Measurements from ENCODE around the gene TLR5. TPM values are rescaled to one million over a fixed set of nuclear protein-coding genes. Genes with fewer than 3 reads are reported as not detected.

TLR5 gene
- total RNA-seq, 1 donor from 2014 or later: 0.12 TPM

DNA sequence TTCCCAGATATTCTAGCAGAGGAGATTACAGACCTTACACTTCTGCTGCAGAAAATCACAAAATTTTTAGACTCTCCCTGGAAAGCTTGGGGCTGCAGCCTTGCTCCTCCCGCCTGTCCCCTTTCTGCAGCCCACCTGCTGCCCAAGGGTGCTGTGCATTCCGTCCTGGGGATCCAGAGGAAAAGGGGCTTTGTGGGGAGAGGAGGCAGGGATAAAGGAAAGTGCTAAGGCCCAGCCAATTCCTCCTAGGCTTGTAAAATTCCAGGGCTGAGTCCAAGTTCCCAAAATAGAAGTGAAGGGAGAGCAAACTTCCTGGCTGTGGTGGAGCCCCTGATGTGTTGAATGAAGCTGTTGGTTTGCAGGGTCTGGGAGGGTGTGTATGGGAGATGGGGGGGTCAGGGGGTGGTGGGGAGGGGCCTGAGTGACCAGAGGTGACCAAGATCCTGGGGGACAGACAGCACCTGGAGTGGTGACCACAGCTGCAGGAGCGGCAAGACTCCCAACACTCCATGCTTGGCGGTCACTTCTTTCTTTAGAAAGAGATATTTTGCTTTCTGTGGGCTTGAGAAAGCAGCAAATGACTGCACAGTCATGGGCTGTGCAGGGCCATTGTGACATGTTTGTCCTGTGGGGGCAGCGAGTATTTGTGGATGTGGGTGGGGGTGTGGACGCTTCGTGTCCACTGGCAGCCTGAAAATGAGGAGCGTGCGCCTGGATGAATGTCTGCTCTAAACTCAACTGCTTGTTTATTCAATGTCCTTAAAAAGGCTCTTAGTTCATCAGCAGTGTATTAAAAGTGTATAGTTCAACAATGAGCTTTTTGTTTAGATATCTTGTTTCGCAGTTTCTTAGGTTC lies 68.4 kb downstream of the TLR5 start:
- TF ChIP-seq, protein P1, sequence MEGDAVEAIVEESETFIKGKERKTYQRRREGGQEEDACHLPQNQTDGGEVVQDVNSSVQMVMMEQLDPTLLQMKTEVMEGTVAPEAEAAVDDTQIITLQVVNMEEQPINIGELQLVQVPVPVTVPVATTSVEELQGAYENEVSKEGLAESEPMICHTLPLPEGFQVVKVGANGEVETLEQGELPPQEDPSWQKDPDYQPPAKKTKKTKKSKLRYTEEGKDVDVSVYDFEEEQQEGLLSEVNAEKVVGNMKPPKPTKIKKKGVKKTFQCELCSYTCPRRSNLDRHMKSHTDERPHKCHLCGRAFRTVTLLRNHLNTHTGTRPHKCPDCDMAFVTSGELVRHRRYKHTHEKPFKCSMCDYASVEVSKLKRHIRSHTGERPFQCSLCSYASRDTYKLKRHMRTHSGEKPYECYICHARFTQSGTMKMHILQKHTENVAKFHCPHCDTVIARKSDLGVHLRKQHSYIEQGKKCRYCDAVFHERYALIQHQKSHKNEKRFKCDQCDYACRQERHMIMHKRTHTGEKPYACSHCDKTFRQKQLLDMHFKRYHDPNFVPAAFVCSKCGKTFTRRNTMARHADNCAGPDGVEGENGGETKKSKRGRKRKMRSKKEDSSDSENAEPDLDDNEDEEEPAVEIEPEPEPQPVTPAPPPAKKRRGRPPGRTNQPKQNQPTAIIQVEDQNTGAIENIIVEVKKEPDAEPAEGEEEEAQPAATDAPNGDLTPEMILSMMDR (conservative IDR thresholded peaks at IDR 0.05; ENCODE audit: low read depth, low read length): no peak
- DNase-seq (ENCODE audit: low read depth): no peak
- H3K4me3 ChIP-seq (ENCODE audit: low read depth, low read length): no peak overlapping the region

DNA sequence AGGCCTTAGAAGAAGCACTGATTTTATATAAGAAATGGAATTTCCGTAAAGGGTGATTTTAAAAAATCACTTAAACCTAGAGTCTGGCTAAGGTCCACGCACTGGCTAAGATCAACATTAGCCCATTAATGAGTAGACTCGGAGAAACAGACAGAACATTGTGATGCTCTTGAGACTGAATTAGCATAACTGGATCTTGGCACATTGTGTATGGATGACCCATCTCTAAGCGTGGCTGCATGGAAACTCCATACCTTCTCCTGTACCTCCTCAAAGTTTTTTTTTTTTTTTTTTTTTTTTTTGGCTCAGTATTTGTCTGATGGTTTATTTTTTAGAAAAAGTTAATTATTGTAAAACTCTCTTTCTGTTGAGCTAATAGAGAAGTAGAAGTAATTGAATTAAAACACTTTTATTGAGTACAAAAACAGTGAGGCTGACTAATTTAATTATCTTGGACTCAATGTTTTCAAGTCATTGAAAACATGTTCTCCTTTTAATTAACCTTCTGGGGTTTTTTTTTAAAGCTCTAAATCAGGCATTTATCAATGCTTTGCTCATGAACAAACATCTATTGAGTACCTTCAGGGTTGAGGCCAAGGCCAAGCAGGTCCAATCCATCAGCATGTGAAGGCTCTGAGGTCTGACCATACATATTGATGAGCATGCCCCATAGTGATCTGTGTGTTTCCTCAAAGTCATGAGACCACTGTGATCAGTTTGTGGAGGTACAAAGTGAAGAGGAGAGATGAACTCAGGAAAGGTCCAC lies 74.0 kb downstream of the TLR5 start:
- no peak overlapping the region for H3K4me3 ChIP-seq (ENCODE audit: low read depth, low read length)
- TF ChIP-seq, protein P1 (conservative IDR thresholded peaks at IDR 0.05; ENCODE audit: low read depth, low read length): no peak
- no peak for DNase-seq (ENCODE audit: low read depth)

DNA sequence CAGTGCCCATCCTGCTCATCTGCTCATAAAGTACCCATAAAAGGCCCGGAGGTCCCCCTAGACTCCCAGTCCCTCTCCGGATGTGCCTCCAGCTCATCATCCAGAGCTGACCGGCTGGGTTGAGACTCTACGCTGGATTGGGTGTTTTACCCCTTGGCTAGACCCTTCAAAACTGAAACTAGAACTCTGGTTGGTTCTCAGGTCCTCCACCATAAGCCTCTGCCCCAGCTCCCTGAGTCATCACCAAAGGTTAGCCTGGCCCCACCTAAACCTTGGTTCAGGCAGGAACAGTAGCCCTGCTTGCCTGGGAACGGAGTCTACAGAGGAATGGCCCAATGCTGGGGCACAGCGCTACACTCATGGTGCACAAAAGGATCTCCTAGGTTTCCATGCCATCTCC lies 75.1 kb downstream of the TLR5 start:
- TF ChIP-seq, protein P1 (conservative IDR thresholded peaks at IDR 0.05; ENCODE audit: low read depth, low read length): no peak
- DNase-seq (ENCODE audit: low read depth): no peak
- H3K4me3 ChIP-seq (ENCODE audit: low read depth, low read length): no peak overlapping the region

DNA sequence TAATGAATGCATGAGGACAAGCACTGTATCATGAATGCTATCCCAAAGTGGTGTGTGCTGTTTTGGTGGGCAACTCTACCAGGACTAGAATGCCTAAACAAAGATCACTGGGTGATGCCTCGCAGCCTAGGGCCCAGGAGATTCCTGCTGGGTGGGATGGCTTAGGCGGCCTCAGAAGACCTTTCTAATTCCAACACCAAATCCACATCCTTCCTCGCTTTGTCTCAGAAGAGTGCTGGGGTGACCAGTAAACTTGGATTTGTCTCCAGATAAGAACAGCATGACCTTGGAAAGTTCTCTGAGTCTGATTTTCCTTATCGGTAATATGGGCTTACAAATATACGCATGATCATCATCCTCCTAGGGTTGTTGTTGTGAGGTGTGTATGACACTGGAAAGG lies 76.6 kb downstream of the TLR5 start:
- no peak overlapping the region for H3K4me3 ChIP-seq (ENCODE audit: low read depth, low read length)
- DNase-seq (ENCODE audit: low read depth): no peak
- TF ChIP-seq, protein P1 (conservative IDR thresholded peaks at IDR 0.05; ENCODE audit: low read depth, low read length): no peak

DNA sequence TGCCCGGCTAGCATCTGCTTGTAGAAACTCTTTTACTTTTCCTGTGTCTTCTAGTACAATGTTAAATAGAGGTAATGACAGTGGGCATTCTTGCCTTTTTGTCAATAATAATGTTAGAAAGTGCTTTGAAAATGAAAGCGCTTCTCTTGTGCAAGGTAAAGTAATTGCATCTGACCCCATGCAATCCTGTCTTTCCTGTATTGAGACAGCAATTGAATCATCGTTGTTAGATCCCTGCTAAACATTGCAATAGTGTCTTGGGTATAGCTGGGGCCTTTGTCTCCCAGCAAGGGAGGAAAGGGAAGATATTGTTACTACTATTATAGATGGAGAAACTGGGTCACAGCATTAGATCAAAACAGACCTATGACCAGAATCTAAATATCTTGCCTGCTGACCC lies 80.9 kb downstream of the TLR5 start:
- H3K4me3 ChIP-seq (ENCODE audit: low read depth, low read length): no peak overlapping the region
- no peak for DNase-seq (ENCODE audit: low read depth)
- TF ChIP-seq, protein P1 (conservative IDR thresholded peaks at IDR 0.05; ENCODE audit: low read depth, low read length): no peak

DNA sequence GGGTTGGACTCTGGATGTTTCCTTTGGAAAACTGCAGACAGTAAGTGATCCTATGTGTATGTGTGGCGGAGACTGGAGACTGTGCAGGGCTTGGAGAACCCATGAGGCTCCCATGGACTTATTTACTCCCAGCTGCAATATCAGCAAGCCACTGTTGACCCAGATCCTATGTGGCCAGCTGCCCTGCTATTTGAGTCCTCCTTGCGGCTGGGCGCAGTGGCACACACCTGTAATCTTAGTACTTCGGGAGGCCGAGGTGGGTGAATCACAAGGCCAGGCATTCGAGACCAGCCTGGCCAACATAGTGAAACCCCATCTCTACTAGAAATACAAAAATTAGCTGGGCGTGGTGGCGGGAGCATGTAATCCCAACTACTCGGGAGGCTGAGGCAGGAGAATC lies 83.5 kb downstream of the TLR5 start:
- no peak overlapping the region for H3K4me3 ChIP-seq (ENCODE audit: low read depth, low read length)
- TF ChIP-seq, protein P1 (conservative IDR thresholded peaks at IDR 0.05; ENCODE audit: low read depth, low read length): no peak
- DNase-seq (ENCODE audit: low read depth): no peak

Other genes starting within 250 kb of the TLR5 start
- 0.07 and 0.12 TPM in 2 replicates for gene SUSD4, start 220.9 kb upstream of the TLR5 start, total RNA-seq